Limb (tissue), 2 donors: ENCODE data around the gene LMBR1.
"Not testable (repeated sequence)": the region's sequence is repeated elsewhere in the genome, so short reads cannot be mapped to it uniquely, and the experiment has no call there.

ENCODE experiments used
- DNase-seq, 2 donors: peaks; one replicate each; pipeline ENCODE4 v3.0.0-alpha.2; 2016; ENCODE audit errors: extremely low spot score in 2 of 2

Gene LMBR1

DNA sequence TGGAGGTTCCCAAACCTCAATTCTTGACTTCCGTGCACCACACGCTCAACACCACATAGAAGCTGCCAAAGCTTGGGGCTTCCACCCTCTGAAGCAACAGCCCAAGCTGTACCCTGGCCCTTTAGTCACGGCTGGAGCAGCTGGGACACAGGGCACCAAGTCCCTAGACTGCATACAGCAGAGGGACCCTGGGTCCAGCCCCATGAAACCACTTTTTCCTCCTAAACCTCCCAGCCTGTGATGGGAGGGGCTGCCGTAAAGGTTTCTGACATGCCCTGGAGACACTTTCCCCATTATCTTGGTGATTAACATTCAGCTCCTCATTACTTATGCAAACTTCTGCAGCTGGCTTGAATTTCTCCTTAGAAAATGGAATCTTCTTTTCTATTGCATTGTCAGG is 194.5 kb downstream of the LMBR1 start:
- DNase-seq = not testable (repeated sequence)

DNA sequence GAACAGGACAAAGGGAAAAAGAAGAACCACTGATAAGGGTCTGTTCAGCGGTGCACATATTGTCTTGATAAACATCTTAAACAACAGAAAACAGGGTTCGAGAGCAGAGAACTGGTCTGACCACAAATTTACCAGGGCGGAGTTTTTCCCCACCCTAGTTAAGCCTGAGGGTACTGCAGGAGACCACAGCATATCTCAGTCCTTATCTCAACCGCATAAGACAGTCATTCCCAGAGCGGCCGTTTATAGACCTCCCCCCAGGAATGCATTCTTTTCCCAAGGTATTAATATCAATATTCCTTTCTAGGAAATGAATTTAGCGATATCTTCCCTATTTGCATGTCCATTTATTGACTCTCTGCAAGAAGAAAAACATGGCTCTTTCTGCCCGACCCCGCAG is 195.7 kb downstream of the LMBR1 start:
- DNase-seq = not testable (repeated sequence)

DNA sequence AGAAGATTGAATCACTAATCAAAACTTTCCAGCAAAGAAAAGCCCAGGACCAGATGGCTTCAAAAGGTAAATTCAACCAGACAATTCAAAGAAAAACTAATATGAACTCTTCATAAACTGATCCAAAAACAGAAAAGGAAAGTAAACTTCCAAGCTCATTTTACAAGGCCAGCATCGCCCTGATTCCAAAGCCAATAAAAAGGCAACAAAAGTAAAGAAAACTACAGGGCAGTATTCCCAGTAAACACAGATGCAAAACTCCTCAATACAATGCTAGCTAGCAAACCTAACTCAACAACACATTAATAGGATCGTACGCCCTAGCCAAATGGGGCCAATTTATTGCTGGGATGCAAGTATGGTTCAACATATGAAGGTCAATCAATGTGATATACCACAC is 199.4 kb downstream of the LMBR1 start:
- no peak for DNase-seq

DNA sequence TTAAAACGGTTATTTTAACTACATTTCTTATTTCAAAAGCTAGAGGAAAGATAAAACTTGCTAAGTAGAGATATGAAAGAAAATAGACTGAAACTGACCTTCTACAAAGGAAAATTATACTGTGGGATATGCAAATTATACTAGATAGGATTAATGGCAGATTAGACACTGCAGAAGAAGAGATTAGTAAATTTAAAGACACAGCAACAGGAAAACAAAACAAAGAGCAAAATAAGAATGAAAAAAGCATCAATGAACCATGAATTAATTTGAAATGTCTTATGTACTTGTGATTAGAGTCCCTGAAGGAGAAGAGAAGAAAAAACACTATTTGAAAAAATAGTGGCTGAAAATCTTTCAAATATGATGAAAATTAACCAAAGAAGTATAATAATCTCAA is 200.1 kb downstream of the LMBR1 start:
- no peak for DNase-seq

DNA sequence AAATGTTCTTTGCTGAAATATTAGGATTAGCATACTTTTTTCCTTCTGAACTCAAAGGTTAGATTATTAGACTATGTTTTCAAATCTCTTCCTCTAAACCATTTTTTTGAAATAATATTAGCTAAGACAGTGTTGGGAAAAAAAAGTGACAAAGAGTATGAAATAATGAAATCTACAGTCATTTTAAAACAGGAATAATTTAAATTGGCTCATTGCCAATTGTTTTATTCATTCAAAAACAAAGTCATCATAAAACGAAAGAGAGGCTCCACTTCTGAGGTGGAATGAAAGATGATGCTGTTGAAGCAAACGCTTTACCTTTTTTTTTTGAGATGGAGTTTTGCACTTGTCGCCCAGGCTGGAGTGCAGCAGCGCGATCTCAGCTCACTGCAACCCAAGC is 201.2 kb downstream of the LMBR1 start:
- no peak for DNase-seq

DNA sequence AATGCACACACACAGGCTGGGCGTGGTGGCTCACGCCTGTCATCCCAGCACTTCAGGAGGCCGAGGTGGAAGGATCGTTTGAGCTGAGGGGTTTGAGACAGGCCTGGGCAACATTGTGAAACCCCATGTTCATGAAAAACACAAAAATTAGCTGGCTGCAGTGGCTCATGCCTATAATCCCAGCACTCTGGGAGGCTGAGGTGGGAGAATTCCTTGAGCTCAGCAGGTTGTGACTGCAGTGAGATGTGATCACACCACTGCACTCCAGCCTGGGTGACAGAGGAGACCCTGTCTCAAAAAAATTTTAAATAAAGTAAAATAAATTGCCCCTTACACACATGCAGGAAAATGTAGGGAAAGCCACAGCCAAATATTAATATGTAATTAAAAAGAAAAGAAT is 208.3 kb downstream of the LMBR1 start:
- DNase-seq = no peak

DNA sequence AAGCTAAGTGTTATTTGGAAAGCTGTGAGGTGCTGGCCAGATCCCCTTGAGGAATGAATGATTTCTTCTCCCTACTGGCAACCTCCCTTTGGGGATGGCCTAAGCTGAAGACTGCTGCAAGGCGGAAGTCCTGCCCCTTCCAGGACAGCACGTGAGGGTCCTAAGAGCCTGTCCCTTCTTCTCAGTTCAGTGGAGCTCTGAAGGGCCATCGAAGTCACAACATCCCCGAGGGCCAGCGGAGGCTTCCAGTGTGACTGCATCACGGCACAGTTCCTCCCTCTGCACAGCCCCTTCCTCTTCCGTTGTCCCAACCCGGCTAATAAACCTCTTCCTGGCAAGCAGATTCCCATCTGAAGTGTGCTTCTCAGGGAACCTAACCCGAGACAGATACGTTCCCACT is 208.7 kb downstream of the LMBR1 start:
- no peak for DNase-seq

DNA sequence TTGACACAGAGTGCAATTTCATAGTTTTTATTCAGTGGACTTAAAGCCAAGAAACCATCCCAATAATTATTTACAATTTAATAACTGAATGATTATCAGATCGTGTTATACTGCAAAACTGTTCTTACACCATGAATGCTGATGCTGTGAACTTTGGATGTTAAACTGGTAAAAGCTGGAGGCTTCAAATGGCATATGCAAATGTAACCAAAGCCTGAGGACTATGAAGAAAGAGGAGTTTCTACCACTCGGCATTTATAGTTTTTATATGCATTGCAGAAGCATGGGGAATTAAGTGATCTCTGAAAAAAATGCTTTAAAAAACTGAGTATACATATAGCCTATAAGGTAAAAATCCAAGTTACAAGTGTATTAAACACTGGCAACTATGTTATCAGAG is 210.1 kb downstream of the LMBR1 start:
- no peak for DNase-seq

DNA sequence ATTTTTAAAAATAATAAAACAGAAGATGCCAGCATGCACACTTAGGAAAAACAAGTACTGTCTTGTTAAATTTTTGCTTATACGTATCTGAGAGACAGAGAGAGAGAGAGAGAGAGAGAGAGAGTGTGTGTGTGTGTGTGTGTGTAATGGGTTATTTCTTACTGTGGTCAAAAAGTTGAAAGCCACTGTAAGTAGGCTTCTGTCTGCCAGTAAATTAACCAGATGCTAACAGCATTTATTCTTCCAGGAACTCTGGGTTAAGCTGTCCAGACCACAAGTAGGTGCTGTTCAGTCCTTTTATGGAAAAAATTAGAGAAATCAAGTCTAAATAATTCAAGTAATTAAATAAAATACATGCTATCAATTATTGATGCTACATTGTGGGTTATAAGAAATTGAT is 212.7 kb downstream of the LMBR1 start:
- DNase-seq = no peak

DNA sequence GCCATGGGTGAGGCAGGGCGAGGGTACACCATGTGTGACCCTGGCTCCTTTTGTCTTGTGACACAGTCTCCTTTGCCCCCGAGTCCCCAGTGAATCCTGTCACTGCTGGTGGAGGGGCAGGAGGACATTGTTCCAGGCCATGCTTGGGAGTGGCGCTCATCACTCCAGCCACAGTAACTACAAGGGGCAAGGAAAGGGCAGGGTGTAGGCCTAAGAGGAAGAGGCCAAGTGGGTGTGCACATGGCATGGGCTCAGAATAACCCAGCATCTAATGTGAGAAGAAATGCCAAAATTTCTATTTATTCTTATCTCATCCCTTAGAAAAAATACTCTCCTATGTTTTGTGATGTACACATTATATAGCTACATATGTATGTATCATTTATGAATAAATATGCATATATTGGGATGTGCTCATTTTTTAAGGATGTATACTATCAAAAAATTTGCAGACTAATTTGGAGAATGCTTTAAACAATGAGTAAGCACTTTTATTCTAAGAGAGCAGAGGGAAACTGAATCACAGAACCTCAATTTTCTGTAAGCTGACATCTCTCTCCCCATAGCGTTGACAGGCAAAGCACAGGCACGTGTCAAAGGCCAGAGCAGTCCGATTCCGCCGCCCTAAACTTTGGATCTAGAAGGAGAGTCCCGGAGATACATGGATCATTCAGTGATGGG is 215.5 kb downstream of the LMBR1 start:
- DNase-seq = no peak

DNA sequence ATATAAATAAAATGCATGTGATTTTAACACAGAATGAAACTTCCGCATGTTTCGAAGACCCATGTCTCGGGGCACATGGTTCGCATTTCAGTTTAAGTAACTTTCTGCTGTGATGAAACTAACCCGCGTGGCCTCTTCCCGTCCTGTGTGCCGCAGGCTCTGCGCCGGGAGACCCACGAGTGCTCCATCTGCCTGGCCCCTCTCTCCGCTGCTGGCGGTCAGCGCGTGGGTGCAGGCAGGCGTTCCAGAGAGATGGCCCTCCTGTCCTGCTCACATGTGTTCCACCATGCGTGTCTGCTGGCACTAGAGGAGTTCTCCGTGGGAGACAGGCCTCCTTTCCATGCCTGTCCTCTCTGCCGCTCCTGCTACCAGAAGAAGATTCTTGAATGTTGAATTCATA is 216.7 kb downstream of the LMBR1 start:
- no peak for DNase-seq

DNA sequence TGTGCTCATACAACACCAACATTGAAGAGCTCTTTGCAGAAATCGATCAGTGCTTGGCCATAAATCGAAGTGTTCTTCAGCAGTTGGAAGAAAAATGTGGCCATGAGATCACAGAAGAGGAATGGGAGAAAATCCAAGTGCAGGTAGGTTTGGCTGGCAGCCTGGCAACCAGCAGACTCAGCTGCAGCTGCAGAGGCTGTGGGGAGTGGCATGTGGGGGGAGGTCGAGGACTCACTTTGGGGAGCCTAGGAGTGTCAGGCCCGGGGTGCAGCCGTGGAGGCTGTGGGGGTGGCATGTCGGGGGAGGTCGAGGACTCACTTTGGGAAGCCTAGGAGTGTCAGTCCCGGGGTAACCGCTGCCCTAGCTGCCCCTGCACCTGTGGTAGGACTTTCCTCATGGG is 217.3 kb downstream of the LMBR1 start:
- no peak for DNase-seq

DNA sequence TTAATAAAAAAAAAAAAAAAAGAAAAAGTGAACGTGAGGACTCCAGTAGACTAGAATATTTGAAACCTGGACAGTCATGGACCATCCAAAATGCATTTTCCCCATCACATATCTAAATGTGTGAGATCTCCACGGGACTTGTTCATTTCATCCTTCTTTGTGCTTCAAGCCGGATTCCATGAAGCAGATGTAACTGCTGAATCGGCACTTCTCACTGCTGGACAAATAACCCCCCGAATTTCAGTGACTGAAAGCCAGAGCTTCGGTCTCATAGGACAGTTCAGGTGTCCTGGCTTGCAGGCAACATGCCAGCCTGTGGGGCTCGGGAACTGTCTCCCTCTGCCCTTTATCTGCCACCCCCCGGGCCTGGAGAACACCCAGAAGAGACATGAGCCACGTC is 219.1 kb downstream of the LMBR1 start:
- no peak for DNase-seq

DNA sequence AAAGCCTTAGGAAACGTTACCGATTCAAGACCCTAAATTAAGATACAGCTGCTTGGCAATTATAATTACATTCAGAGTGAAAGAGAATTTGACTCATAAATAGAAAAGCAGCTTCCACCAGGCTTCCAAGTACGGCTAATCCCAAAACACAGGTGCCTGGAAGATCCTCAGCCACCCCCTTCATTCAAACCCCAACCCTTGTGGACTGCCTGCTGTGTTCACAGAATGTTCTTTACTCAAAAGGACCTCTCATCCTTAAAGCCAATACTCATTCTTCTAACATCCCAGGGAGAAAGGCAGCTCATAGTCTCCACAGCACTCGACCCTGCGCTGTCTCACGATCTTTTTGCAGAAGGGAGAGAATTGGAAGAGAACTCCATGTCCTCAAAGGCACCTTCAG is 219.5 kb downstream of the LMBR1 start:
- no peak for DNase-seq

DNA sequence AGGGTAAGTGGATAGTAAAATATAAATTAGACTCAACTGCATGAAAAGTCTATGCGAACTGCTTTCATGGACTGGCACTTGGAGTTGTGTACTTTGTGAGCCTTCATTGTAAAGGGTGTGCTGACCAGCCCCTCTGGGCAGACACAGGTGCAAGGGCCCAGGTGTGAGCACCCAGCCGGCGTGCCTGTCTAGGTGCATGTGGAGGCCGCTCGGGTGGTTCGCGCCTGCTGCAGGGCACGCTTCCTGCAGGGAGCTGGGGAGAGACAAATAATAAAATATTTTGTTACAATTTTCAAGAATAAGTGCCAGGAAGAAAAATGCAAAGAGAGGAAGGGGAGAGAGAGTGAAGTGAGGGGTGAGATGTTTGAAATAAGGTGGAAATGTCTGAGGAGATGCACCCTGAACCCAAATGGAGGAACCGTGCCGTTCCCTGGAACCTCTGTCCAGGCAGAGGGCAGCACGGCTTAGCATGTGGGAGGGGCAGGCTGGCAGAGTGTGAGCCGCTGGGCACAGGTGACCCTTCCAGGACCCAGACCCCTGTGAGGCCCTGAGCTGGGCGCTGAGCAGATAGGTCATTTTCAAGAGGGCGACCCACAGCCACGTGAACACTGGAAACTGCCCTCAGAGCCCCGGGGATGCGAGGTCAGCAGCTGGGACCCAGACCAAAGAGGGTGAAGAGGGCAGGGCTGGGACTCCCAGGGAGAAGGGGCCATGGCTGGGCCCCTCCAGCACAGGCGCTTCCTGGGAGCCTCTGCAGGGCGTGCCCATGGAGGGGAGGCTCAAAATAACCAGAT is 223.8 kb downstream of the LMBR1 start:
- DNase-seq = no peak

DNA sequence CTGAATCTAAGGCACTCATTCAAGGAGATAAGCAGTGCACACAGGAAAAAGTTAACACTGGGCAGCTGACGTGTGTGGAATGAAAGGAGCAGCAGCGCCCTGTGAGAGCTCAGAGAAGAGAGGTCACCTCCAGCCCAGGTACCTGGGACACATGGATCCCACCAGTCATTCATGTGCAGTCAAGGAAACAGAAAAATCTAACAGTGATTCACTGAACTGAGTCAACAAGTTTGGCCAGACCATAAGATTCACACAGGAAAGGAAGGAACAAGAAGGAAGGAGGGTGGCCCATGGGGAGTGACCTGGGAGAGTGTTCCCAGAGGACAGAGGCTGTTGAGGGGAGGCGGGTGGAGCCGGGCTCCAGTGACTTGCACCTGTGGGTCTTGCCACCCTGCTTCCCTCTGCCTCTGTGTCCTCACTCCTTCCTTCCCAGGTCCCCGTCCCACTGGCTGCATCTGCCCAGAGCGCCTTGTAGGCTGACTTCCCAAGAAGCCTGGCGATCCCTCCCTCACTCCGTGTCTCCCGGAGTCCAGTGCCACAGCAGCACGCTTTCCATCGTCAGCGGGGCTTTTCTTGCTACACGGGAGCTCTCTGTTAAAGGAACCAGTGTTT is 224.7 kb downstream of the LMBR1 start:
- no peak for DNase-seq

DNA sequence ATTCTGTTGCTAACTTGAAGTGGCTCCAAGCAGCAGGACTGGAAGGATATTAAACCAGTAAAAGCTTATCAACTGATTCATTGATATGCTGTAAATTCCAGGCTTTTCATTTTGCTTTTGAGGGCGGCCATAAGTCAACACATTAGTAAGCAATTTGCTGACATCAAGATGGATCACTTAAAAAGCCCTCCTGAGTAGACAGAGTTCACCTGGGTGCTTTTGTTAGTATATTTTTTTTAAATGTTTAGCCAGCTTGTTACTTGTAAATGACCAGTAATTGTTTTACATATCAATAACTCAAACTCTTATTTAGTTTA is 225.9 kb downstream of the LMBR1 start:
- no peak for DNase-seq

DNA sequence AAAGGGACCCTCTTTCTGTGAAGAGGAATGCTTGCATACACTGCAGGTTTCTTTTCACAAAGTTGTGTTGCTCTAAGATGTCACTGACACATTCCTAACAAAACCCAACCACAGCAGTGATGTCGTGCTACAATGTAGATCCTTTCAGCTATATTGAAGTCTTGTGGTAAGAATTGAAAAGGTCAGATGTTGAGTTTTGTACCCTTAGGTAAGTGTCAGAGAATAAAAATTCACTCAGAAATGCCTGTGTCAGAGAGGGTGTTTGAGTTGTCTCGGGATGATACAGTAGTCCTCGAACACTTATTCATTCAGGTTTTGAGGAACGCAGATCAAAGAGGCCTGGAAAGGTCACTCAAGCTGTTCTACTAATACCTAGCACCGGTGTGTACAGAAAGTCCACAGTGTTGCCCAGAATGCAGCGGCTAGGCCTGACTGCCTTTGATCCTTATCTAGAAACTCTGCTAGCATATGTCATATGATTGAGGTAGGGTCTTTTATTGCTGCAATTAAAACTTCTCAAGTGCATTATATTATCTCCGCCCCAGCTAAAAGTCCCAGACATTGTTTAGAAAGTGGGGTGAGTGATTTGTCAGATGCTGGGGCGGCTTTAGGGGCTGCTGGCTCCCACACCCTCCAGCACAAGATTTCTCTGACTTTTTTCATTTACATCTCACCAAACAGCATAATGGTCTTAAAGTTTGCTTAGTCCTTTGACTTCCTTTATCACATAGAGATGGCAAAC is 226.4 kb downstream of the LMBR1 start:
- DNase-seq = no peak

DNA sequence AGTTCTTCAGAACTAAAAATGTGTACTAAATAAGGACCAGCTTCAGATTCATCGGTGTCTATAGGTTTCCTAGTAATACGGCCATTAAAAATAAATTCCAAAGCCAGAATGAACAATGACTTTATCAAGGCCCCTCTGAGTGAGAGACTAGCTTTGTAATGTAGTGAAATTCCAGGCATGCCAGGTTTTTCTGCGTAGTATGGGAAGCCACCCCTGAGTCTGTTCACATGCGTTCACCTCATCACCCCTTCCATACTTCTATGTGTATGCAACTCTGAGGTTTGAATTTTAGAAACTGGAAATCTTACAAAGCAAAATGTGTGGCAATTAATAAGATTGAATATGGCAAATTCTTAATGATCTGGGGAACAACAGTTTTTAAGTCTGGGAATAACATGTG is 227.9 kb downstream of the LMBR1 start:
- no peak for DNase-seq

DNA sequence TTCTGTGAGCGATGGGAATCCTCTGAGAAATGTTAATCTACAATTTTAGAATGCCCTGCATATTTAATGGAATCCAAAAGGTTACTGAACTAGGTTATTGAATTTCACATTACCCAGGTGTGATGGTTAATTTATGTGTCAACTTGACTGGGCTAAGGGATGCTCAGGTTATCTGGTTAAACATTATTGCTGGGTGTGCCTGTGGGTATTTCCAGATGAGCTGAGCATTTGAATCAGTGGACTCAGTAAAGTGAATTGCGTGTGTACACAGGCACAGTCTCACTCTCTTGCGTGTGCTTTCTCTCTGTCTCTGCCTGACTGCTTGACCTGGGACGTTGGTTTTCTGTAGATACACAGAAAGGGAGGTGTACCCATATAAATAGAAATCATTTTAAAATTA is 230.7 kb downstream of the LMBR1 start:
- DNase-seq = no peak

DNA sequence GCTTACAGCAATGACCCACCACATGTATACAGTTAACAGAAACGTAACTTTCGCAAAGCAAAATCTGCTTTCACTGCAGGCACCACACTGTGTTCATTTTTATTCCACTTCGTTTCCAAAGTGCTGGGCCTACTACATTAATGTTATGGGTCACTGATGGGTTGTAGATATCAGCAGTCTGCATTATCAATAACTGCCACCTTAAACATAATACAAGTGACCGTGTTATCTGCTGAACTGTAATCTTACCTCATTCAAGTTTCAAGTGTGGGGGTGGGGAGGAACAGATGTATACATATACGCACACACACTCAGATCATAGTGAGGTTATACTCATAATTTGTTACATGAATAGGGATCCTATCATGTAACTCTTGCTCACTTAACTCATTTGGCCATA is 231.3 kb downstream of the LMBR1 start:
- no peak for DNase-seq

DNA sequence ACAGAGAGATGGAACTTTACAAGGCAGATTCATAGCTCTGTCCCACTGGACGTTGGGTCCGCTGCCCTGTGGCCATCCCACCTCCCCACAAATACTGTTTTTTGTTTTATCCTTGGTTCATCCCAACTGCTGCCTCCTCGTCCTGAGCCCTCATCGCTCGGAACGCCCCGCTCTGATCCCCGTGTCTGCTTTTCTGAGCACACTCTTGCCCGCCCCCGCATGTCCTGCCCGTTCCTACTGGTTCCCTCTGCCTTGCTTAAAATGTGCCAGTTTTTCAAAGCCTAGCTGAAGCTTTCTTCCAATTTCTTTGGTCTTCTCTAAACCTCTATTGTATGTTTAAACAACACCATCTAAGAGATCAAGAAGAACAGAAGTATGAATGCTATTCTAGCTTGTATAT is 233.0 kb downstream of the LMBR1 start:
- no peak for DNase-seq
